ENCODE data around the gene THAP3.

GRCh38 chr1:6651909-6652308 is 27.2 kb downstream of the THAP3 start:
- no peak for TF ChIP-seq CTCF (IDR thresholded peaks at IDR 0.05)
- no peak for TF ChIP-seq POLR2A (IDR thresholded peaks at IDR 0.05)

Measured in lower leg skin (tissue), 3 donors.